Measurements from ENCODE around the gene FABP3.

FABP3 gene

DNA sequence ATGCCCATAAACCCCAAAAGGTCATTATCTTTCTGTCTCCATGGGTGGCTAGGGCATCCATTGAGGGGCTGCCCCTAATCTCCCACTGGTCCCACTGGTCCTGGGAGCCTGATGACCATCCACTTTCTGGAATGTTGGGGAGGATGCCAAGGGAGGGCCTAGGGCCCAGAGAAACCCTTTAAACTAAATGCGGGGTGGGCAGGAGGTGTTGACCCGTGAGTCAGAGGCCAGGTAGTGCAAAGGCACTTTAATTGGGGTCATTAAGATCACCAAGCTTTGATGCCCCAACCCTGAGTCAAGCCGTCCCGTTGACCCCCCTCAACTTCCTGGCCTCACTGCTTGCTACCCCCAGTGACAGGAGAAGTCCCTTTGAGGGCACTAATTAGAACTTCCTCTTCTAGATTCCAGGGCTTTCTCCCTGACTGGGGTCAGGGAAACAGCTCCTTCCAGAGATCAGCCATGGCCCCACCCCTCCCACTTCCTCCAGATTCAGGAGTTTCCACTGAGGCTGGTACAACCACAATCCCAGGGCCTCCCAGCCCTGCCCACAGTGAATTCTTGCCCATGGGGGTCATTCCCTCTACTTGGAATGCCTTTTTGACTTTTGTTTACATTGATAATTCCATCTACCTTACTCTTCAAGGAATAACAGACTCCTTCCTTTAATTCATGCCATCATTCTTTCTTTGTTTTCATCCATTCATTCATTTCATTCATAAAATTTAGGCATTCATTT lies 24.7 kb upstream of the FABP3 start:
- Histone ChIP-seq H3K4me2 (no peak overlapping the region), H3K4me3 (IDR thresholded peaks at IDR 0.05; ENCODE audit: insufficient read depth, low read depth, low read length) (no peak overlapping the region), H3K9ac (no peak overlapping the region), H3K79me2 (ENCODE audit: insufficient read depth, low read depth) (no peaks in the 10 kb centered on the region), H3K36me3 (ENCODE audit: insufficient read depth) (no peaks in the 10 kb centered on the region), H3K4me1 (ENCODE audit: low read depth, poor library complexity, severe bottlenecking) (peaks cover 9% of the 10 kb centered on the region), H4K20me1 (ENCODE audit: insufficient read depth) (no peaks in the 10 kb centered on the region), H2AFZ (ENCODE audit: low read depth) (no peak overlapping the region), H3K27me3 (ENCODE audit: insufficient read depth, low read depth) (no peaks in the 10 kb centered on the region), H3K27ac (no peak overlapping the region)
- TF ChIP-seq, protein P1, sequence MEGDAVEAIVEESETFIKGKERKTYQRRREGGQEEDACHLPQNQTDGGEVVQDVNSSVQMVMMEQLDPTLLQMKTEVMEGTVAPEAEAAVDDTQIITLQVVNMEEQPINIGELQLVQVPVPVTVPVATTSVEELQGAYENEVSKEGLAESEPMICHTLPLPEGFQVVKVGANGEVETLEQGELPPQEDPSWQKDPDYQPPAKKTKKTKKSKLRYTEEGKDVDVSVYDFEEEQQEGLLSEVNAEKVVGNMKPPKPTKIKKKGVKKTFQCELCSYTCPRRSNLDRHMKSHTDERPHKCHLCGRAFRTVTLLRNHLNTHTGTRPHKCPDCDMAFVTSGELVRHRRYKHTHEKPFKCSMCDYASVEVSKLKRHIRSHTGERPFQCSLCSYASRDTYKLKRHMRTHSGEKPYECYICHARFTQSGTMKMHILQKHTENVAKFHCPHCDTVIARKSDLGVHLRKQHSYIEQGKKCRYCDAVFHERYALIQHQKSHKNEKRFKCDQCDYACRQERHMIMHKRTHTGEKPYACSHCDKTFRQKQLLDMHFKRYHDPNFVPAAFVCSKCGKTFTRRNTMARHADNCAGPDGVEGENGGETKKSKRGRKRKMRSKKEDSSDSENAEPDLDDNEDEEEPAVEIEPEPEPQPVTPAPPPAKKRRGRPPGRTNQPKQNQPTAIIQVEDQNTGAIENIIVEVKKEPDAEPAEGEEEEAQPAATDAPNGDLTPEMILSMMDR (conservative IDR thresholded peaks at IDR 0.05; ENCODE audit: low read depth, low read length): no peak

DNA sequence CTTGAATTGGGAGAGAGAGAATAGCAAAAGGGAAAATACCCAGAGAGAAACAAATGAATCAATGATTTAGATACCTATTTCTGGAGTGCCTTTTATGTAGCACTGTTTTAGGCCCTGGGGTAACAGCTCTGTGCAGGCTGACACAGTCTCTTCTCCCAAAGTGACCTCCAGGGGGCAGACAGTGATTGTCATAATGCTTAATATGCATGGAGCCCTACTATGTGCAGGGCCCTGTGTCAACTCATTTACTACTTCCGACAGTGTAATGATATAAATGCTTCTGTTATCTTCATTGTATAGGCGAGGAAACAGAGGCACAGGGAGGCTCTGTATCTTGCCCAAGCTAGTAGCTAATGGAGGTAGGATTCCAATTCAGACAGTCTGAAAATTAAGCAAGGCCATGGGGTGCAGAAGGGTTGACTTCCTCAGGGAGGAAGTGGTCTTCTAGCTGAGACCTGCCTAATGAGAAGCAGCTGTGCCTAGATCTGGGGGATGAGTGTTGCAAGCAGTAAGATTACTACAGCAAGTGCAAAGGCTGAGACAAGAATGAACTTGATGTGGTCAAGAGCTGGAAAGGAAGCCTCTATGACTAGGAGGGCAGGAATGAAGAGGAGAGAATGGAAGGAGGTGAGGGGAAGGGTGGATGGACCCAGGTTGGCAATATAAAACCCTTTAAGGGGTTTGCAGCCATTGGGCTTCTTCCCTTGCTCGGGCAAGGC lies 23.9 kb upstream of the FABP3 start:
- no peak overlapping the region for H3K4me3 ChIP-seq (IDR thresholded peaks at IDR 0.05; ENCODE audit: insufficient read depth, low read depth, low read length)
- TF ChIP-seq, protein P1 (conservative IDR thresholded peaks at IDR 0.05; ENCODE audit: low read depth, low read length): peak; percentile 54
- H3K36me3 ChIP-seq (ENCODE audit: insufficient read depth): no peaks in the 10 kb centered on the region
- H3K79me2 ChIP-seq (ENCODE audit: insufficient read depth, low read depth): no peaks in the 10 kb centered on the region
- no peak overlapping the region for H2AFZ ChIP-seq (ENCODE audit: low read depth)
- no peak overlapping the region for H3K27ac ChIP-seq
- H3K4me2 ChIP-seq: no peak overlapping the region
- no peaks in the 10 kb centered on the region for H3K27me3 ChIP-seq (ENCODE audit: insufficient read depth, low read depth)
- peaks cover 9% of the 10 kb centered on the region for H3K4me1 ChIP-seq (ENCODE audit: low read depth, poor library complexity, severe bottlenecking)
- no peaks in the 10 kb centered on the region for H4K20me1 ChIP-seq (ENCODE audit: insufficient read depth)
- no peak overlapping the region for H3K9ac ChIP-seq

DNA sequence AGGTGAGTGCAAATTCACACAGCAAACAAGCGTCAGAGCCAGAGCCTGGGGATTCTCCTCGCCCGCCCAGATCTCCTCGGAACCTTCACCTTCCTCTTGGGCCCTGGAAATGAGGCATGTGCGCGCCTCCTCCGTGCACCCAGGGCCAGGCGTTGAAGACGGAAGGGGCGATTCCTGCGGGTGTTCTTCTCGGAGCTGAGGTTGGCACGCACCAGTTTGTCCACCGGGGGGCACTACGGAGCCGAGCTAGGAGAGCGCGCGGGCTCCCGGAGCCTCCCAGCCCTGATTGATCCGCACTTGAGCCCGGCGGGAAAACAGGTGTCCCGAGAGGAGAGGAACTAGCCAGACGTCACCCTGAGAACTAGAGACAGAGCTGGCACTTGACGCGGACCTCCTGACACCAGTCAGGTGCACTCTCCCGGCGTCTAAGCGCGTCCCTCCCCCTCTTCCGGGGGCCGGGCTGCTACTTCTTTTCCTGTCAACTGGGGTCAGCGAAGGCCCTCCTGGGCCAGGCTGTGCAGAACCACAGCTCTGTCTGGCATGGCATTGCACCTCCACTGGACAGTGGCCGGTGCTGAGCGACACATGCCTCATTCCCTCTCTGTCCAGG lies 21.8 kb upstream of the FABP3 start:
- peaks cover 9% of the 10 kb centered on the region for H3K4me1 ChIP-seq (ENCODE audit: low read depth, poor library complexity, severe bottlenecking)
- H4K20me1 ChIP-seq (ENCODE audit: insufficient read depth): no peaks in the 10 kb centered on the region
- H3K79me2 ChIP-seq (ENCODE audit: insufficient read depth, low read depth): no peaks in the 10 kb centered on the region
- no peak overlapping the region for H3K4me3 ChIP-seq (IDR thresholded peaks at IDR 0.05; ENCODE audit: insufficient read depth, low read depth, low read length)
- no peak overlapping the region for H3K27ac ChIP-seq
- no peaks in the 10 kb centered on the region for H3K36me3 ChIP-seq (ENCODE audit: insufficient read depth)
- H3K27me3 ChIP-seq (ENCODE audit: insufficient read depth, low read depth): no peaks in the 10 kb centered on the region
- peak overlapping the region; percentile 55 for H3K4me2 ChIP-seq
- H3K9ac ChIP-seq: peak overlapping the region; percentile 7; the same call in 1 of the 2 replicates
- TF ChIP-seq, protein P1 (conservative IDR thresholded peaks at IDR 0.05; ENCODE audit: low read depth, low read length): peak; percentile 83
- H2AFZ ChIP-seq (ENCODE audit: low read depth): peak overlapping the region; percentile 85

DNA sequence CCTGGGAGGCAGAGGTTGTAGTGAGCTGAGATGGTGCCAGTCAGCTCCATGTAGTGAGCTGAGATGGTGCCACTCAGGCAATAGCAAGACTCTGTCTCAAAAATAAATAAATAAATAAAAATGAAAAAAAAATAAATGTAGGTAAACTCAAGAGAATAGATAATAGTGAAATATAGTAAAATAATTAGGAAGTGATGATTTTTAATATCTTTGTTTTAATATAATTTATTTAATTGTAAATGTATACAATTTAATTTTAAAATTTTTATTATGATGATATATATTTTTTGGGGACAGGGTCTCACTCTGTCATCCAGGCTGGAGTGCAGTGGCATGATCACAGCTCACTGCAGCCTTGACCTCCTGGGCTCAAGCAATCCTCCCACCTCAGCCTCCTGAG lies 20.6 kb upstream of the FABP3 start:
- Histone ChIP-seq H3K4me1 (ENCODE audit: low read depth, poor library complexity, severe bottlenecking) (peaks cover 9% of the 10 kb centered on the region), H3K4me2 (no peak overlapping the region)
- TF ChIP-seq, protein P1 (conservative IDR thresholded peaks at IDR 0.05; ENCODE audit: low read depth, low read length): no peak

More for the DNA sequence above, 20.6 kb upstream of the FABP3 start:
- Histone ChIP-seq H3K27me3 (ENCODE audit: insufficient read depth, low read depth) (no peaks in the 10 kb centered on the region), H3K9ac (no peak overlapping the region), H3K36me3 (ENCODE audit: insufficient read depth) (no peaks in the 10 kb centered on the region), H4K20me1 (ENCODE audit: insufficient read depth) (no peaks in the 10 kb centered on the region), H3K79me2 (ENCODE audit: insufficient read depth, low read depth) (no peaks in the 10 kb centered on the region), H3K4me3 (IDR thresholded peaks at IDR 0.05; ENCODE audit: insufficient read depth, low read depth, low read length) (no peak overlapping the region), H3K27ac (no peak overlapping the region), H2AFZ (ENCODE audit: low read depth) (no peak overlapping the region)

Measured in KMS-11 (cell line).